Transverse colon (tissue), 3 donors: ENCODE results near the gene LEP.

Experiments
- CTCF ChIP-seq, 5 experiments: fragments of 200-600 bp in 3 of 5; fragments of 450-650 bp in 2 of 5; sonication (generic) in 3 of 5; IDR thresholded peaks; 1 replicate in 2 of 5; 2 replicates in 3 of 5; pipeline ENCODE4 v1.5.1; 2016 to 2017; ENCODE audit warnings: antibody characterized with exemption in 5 of 5, inconsistent platforms in 3 of 5, mild to moderate bottlenecking in 2 of 5, moderate library complexity in 1 of 5
- EP300 ChIP-seq: sonication (generic); formaldehyde crosslinking; IDR thresholded peaks from one replicate; pipeline ENCODE4 v1.6.1; 2017; ENCODE audit warnings: antibody characterized with exemption, low read depth
- POLR2A ChIP-seq: fragments of 450-650 bp; IDR thresholded peaks from one replicate; pipeline ENCODE4 v1.6.1; 2016; ENCODE audit warnings: antibody characterized with exemption, mild to moderate bottlenecking, moderate library complexity

- TF ChIP-seq CTCF (IDR thresholded peaks at IDR 0.05) (no peak), EP300 (no peak), POLR2A (no peak)
Measured at GRCh38 chr7:128262273-128263028, 21.4 kb downstream of the LEP start.
